ENCODE data around the gene HIPK1.
"Not testable (repeated sequence)": the region's sequence is repeated elsewhere in the genome, so short reads cannot be mapped to it uniquely, and the experiment has no call there.

The HIPK1 gene

DNA sequence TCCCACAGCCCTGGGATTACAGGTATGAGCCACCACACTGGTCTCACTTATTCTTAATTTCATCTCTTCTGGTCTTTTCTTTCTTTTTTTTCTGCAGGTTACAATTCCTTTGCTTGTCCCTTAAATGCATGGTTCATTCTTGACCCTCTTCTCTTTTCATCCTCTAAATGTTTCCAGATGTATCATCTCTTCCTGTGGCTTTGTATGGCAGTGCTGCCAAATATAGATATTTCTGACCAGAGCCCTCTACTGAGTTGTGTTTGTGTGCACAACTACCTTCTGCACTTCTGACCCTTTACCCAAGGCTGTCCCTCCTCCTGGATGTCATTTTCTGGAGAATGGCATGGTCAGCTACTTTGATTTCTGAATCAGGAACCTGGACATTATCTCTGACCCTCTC lies 82.7 kb downstream of the HIPK1 start:
- no peak for DNase-seq (ENCODE audit: low spot score)

GRCh38 chr1:114015075-114015474 lies 86.0 kb downstream of the HIPK1 start:
- no peak for DNase-seq (ENCODE audit: low spot score)

DNA sequence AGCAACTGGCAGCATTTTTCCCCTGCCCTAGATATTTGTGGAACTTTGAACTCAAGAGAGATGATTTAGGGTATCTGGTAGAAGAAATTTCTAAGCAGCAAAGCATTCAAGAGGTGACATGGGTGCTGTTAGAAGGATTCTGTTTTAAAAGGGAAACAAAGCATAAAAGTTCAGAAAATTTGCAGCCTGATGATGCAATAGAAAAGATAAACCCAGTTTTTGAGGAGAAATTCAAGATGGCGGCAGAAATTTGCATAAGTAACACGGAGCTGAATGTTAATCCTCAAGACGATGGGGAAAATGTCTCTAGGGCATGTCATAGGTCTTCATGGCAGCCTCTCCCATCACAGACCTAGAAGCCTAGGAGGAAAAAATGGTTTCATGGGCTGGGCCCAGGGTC lies 90.6 kb downstream of the HIPK1 start:
- not testable (repeated sequence) for DNase-seq (ENCODE audit: low spot score)

GRCh38 chr1:114021665-114022099 lies 92.6 kb downstream of the HIPK1 start:
- DNase-seq (ENCODE audit: low spot score), result no peak

- DNase-seq (ENCODE audit: low spot score), result no peak
These were observed 93.8 kb downstream of the HIPK1 start for GRCh38 chr1:114022877-114023276.

GRCh38 chr1:114023377-114023776 lies 94.3 kb downstream of the HIPK1 start:
- DNase-seq (ENCODE audit: low spot score), result no peak

DNA sequence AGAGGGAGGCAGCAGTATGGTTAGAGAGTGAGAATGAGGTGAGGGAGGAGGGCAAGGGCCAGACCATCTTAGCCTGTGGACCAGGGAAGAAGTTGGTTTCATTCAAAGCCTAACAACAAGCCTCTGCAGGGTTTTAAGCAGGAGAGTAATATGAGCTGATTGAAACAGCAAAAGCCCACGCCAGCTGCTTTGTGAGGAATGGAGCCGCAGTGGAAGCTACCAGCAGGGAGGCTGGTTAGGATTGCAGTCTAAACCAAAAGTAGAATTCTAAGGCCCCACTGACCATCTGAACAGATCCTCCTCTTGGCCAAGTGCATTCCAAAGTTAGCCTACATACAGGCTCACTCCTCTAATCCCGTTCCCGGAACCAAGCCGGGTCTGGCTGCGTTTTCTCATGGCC lies 94.9 kb downstream of the HIPK1 start:
- DNase-seq (ENCODE audit: low spot score), result no peak

DNA sequence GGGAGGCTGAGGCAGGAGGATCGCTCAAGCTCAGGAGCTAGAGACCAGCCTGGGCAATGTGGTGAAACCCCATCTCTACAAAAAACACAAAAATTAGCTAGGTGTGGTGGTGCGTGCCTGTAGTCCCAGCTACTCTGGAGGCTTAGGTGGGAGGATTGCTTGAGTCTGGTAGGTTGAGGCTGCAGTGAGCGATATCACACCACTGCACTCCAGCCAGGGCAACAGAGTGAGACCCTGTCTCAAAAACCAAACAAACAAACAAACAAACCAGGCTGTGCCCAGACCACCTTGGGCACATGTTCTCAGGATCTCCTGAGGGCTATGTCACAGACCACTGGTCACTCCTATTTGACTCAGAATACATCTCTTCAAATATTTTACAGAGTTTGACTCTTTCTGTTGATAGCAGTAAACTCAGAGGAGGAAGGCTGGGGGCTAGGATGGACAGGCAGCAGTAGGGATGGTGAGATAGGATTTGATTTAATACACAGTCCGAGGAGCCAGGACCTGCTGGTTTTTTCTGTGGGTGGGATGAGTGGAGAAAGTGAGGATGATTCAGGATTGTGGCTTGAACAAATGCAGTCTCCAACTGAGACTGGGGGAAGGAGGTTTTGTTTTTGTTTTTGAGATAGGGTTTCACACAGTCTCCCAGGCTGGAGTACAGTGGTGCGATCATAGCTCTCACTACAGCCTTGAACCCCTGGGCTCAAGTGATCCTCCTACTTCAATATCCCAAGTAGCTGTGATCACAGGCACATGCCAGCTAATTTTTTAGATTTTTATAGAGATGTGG lies 96.7 kb downstream of the HIPK1 start:
- no peak for DNase-seq (ENCODE audit: low spot score)

DNA sequence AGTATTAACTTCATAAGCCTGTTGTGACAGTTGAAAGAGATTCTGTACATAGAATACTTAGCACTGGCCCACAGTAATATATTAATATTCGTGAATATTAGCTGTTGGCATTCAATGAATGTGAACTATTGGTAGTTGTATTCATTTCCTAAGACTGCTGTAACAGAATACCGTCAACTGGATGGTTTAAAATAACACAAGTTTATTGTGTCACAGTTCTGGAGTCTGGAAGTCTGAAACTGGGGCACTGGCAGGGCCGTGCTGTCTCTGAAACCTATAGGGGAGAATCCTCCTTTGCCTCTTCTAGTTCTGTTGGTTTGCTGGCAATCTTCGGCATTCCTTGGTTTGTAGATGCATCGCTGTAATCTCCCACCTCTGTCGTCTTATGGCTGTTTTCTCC lies 97.7 kb downstream of the HIPK1 start:
- no peak for DNase-seq (ENCODE audit: low spot score)

Measured in CD4-positive, alpha-beta T cell treated with Interleukin-15 for 4 hours (primary cell).